HCT116 (cell line): ENCODE data around the gene INTS2. TPM values are rescaled to one million over a fixed set of nuclear protein-coding genes. Genes with fewer than 3 reads are reported as not detected.

Experiments used
- ATAC-seq: fragments of 200-7000 bp; cut with Tn5 transposase; 2 replicates; pipeline ENCODE4 v1.9.1; 2020; ENCODE audit warnings: mild to moderate bottlenecking, moderate library complexity
- BruUV-seq: library from RNA; stranded (reverse); fragments of 400-500 nt; replicated peaks from 2 replicates; lab custom pipeline; 2021; lab: Mats Ljungman, UMichigan
- CTCF ChIA-PET: fragments of 300-600 bp; sonication (Branson Sonifier 250); formaldehyde crosslinking; loops from one replicate; lab custom pipeline; 2021; ENCODE audit warnings: antibody characterized with exemption; lab: Charles Lee
- POLR2A ChIA-PET: fragments of 300-600, 350-600 bp; sonication (Branson Sonifier 250); formaldehyde crosslinking; loops from one replicate; lab custom pipeline; 2021; ENCODE audit warnings: antibody characterized with exemption; lab: Charles Lee
- RAD21 ChIA-PET, 2 experiments: fragments of 300-600 bp; sonication (Branson Sonifier 250); formaldehyde crosslinking; loops; one replicate each; lab custom pipeline; 2023; ENCODE audit warnings: low total read pairs in 2 of 2; ENCODE audit not compliant: uncharacterized antibody in 2 of 2, unreplicated experiment in 2 of 2, low non-redundant PET in 1 of 2; lab: Charles Lee
- DNase-seq: peaks from one replicate; pipeline ENCODE4 v3.0.0-alpha.2; 2010; ENCODE audit warnings: low read depth, low spot score
- H2AFZ ChIP-seq: fragments of 200-600 bp; shearing (Covaris generic), sonication (generic); 2 replicates; pipeline ENCODE4 v1.6.1; 2017; ENCODE audit warnings: low read depth, mixed run types, mixed read lengths, antibody characterized with exemption, low read length; ENCODE audit not compliant: poor library complexity, severe bottlenecking
- H3K27ac ChIP-seq: 2 replicates; pipeline ENCODE4 v1.5.1; 2012; ENCODE audit warnings: low read depth, low read length
- H3K27me3 ChIP-seq: fragments of 200-600 bp; sonication (generic); 2 replicates; pipeline ENCODE4 v1.6.1; 2016; ENCODE audit warnings: mixed run types, low read length, mixed read lengths; ENCODE audit not compliant: insufficient read depth
- H3K36me3 ChIP-seq, 2 experiments: fragments of 200-500 bp in 1 of 2; fragments of 200-600 bp in 1 of 2; sonication (Bioruptor generic) in 1 of 2; sonication (generic) in 1 of 2; 2 replicates each; pipeline versions ENCODE4 v1.5.1 to v1.6.1; 2014 to 2016; ENCODE audit warnings: low read length in 2 of 2, inconsistent platforms in 1 of 2, mixed read lengths in 1 of 2, mixed run types in 1 of 2; ENCODE audit not compliant: insufficient read depth in 2 of 2, control insufficient read depth in 1 of 2
- H3K4me1 ChIP-seq, 2 experiments: fragments of 200-600 bp in 1 of 2; sonication (generic) in 1 of 2; 2 replicates each; pipeline versions ENCODE4 v1.5.1 to v1.6.1; 2012 to 2017; ENCODE audit warnings: low read length in 2 of 2, inconsistent platforms in 1 of 2, mild to moderate bottlenecking in 1 of 2, mixed read lengths in 1 of 2, mixed run types in 1 of 2, moderate library complexity in 1 of 2; ENCODE audit not compliant: insufficient read depth in 2 of 2, control insufficient read depth in 1 of 2
- H3K4me2 ChIP-seq: fragments of 200-600 bp; sonication (generic); 2 replicates; pipeline ENCODE4 v1.6.1; 2017; ENCODE audit warnings: mixed run types, low read length, mixed read lengths
- H3K4me3 ChIP-seq, 2 experiments: fragments of 200-600 bp in 1 of 2; sonication (generic) in 1 of 2; replicated peaks in 1 of 2; 2 replicates each; pipeline ENCODE4 v1.5.1; 2011 to 2016; ENCODE audit warnings: low read length in 2 of 2, control low read depth in 1 of 2, low read depth in 1 of 2, mild to moderate bottlenecking in 1 of 2, mixed read lengths in 1 of 2, mixed run types in 1 of 2
- H3K79me2 ChIP-seq: fragments of 200-600 bp; sonication (generic); 2 replicates; pipeline ENCODE4 v1.6.1; 2017; ENCODE audit warnings: mild to moderate bottlenecking, mixed run types, low read length, moderate library complexity, mixed read lengths; ENCODE audit not compliant: insufficient read depth
- H3K9ac ChIP-seq: fragments of 200-600 bp; sonication (generic); 2 replicates; pipeline ENCODE4 v1.6.1; 2016; ENCODE audit warnings: low read length, mixed read lengths
- H3K9me2 ChIP-seq: fragments of 200-600 bp; sonication (generic), shearing (Covaris generic); 2 replicates; pipeline ENCODE4 v1.6.1; 2017; ENCODE audit warnings: mixed run types, mild to moderate bottlenecking, moderate library complexity; ENCODE audit not compliant: insufficient read depth
- H3K9me3 ChIP-seq, 2 experiments: fragments of 200-500 bp in 1 of 2; fragments of 200-600 bp in 1 of 2; sonication (Bioruptor generic) in 1 of 2; sonication (generic) in 1 of 2; 2 replicates each; pipeline ENCODE4 v1.6.1; 2014 to 2017; ENCODE audit warnings: low read length in 2 of 2, mixed read lengths in 2 of 2, inconsistent platforms in 1 of 2, low read depth in 1 of 2, mild to moderate bottlenecking in 1 of 2, mixed run types in 1 of 2, moderate library complexity in 1 of 2; ENCODE audit not compliant: control insufficient read depth in 1 of 2, insufficient read depth in 1 of 2
- H4K20me1 ChIP-seq: fragments of 200-600 bp; sonication (generic), shearing (Covaris generic); 2 replicates; pipeline ENCODE4 v1.6.1; 2017; ENCODE audit warnings: mixed run types, mild to moderate bottlenecking, moderate library complexity; ENCODE audit not compliant: insufficient read depth
- ATF3 ChIP-seq: IDR thresholded peaks from 2 replicates; pipeline ENCODE4 v1.6.1; 2012
- CEBPB ChIP-seq: IDR thresholded peaks from 2 replicates; pipeline ENCODE4 v1.6.1; 2012; ENCODE audit warnings: low read depth
- EGR1 ChIP-seq: IDR thresholded peaks from 2 replicates; pipeline ENCODE4 v1.6.1; 2012; ENCODE audit warnings: low read depth
- EZH2 ChIP-seq: fragments of 200-600 bp; sonication (generic); IDR thresholded peaks from 2 replicates; pipeline ENCODE4 v1.6.1; 2017; ENCODE audit warnings: antibody characterized with exemption, mixed run types
- EZH2phosphoT487 ChIP-seq: fragments of 200-600 bp; IDR thresholded peaks from 2 replicates; pipeline ENCODE4 v1.6.1; 2018; ENCODE audit warnings: antibody characterized with exemption, borderline replicate concordance
- POLR2A ChIP-seq: IDR thresholded peaks from 2 replicates; pipeline ENCODE4 v1.7.0; 2011; ENCODE audit warnings: borderline replicate concordance; ENCODE audit not compliant: insufficient read depth, insufficient read length; ENCODE audit errors: extremely low read depth
- RAD21 ChIP-seq: IDR thresholded peaks from 2 replicates; pipeline ENCODE4 v1.6.1; 2012; ENCODE audit warnings: low read depth, mild to moderate bottlenecking
- SP1 ChIP-seq: IDR thresholded peaks from 2 replicates; pipeline ENCODE4 v1.6.1; 2012; ENCODE audit warnings: low read depth
- SRF ChIP-seq: IDR thresholded peaks from 2 replicates; pipeline ENCODE4 v1.6.1; 2012; ENCODE audit warnings: low read depth
- TCF7L2 ChIP-seq: IDR thresholded peaks from 2 replicates; pipeline ENCODE4 v1.7.0; 2011; ENCODE audit warnings: borderline replicate concordance, inconsistent platforms; ENCODE audit not compliant: insufficient read depth, insufficient read length; ENCODE audit errors: extremely low read depth
- YY1 ChIP-seq: IDR thresholded peaks from 2 replicates; pipeline ENCODE4 v1.6.1; 2011; ENCODE audit warnings: low read length, low read depth, moderate library complexity, mild to moderate bottlenecking; ENCODE audit not compliant: insufficient replicate concordance; ENCODE audit errors: extremely low read depth
- ZFX ChIP-seq: fragments of 450-650 bp; IDR thresholded peaks from 2 replicates; pipeline ENCODE4 v1.6.1; 2017
- ZNF274 ChIP-seq: fragments of 200-500 bp; sonication (Bioruptor generic); IDR thresholded peaks from 2 replicates; pipeline ENCODE4 v1.6.1; 2014; ENCODE audit warnings: mild to moderate bottlenecking, low read depth, low read length, inconsistent platforms
- intact Hi-C: fragments of 100-400 bp; cut with micrococcal nuclease; formaldehyde crosslinking; loops from 2 replicates; pipeline ENCODE4 v1.10.0; 2022
- total RNA-seq: library from RNA; stranded (reverse); gene quantifications from one replicate; pipeline ENCODE4 v1.2.1, GENCODE V29; 2021; ENCODE audit not compliant: unreplicated experiment
- TF ChIP-seq, protein P1 (sequence below), 3 experiments: fragments of 200-600 bp in 1 of 3; sonication (generic) in 1 of 3; IDR thresholded peaks in 2 of 3; conservative IDR thresholded peaks in 1 of 3; 2 replicates each; pipeline ENCODE4 v1.5.1; 2012 to 2017; ENCODE audit warnings: low read depth in 2 of 3, low read length in 2 of 3, antibody characterized with exemption in 1 of 3, borderline replicate concordance in 1 of 3, control low read depth in 1 of 3, mild to moderate bottlenecking in 1 of 3, mixed read lengths in 1 of 3, mixed run types in 1 of 3, moderate library complexity in 1 of 3; ENCODE audit not compliant: insufficient read depth in 1 of 3
- TF ChIP-seq, protein P2 (sequence below): IDR thresholded peaks from 2 replicates; pipeline ENCODE4 v1.6.1; 2011; ENCODE audit warnings: mild to moderate bottlenecking, low read length, moderate library complexity; ENCODE audit not compliant: insufficient replicate concordance; ENCODE audit errors: extremely low read depth
- TF ChIP-seq, protein P3 (sequence below): IDR thresholded peaks from 2 replicates; pipeline ENCODE4 v1.6.1; 2012

Gene INTS2
- total RNA-seq, 1 experiment from 2014 or later = 40.5 TPM

GRCh38 chr17:61833536-61834193 is 94.1 kb downstream of the INTS2 start (continued):
- TF ChIP-seq, protein P1, sequence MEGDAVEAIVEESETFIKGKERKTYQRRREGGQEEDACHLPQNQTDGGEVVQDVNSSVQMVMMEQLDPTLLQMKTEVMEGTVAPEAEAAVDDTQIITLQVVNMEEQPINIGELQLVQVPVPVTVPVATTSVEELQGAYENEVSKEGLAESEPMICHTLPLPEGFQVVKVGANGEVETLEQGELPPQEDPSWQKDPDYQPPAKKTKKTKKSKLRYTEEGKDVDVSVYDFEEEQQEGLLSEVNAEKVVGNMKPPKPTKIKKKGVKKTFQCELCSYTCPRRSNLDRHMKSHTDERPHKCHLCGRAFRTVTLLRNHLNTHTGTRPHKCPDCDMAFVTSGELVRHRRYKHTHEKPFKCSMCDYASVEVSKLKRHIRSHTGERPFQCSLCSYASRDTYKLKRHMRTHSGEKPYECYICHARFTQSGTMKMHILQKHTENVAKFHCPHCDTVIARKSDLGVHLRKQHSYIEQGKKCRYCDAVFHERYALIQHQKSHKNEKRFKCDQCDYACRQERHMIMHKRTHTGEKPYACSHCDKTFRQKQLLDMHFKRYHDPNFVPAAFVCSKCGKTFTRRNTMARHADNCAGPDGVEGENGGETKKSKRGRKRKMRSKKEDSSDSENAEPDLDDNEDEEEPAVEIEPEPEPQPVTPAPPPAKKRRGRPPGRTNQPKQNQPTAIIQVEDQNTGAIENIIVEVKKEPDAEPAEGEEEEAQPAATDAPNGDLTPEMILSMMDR (IDR thresholded peaks at IDR 0.05 in 2 of 3, conservative IDR thresholded peaks at IDR 0.05 in 1 of 3; ENCODE audit: borderline replicate concordance in 1 of 3, insufficient read depth in 1 of 3, low read depth in 2 of 3, low read length in 2 of 3) = no peak
- TF ChIP-seq POLR2A (no peak), SP1 (no peak)

GRCh38 chr17:61832463-61832862 is 95.3 kb downstream of the INTS2 start:
- no TSS peak for BruUV-seq
- CTCF ChIA-PET = interaction anchor here (2.9 kb wide), 1 partner anchor 197 kb away, joined by 14 read pairs; no protein-coding TSS in a partner anchor

More at GRCh38 chr17:61832463-61832862, 95.3 kb downstream of the INTS2 start:
- Histone ChIP-seq H3K9ac (no peak overlapping the region), H3K9me3 (peaks cover 0 to 4% of the 10 kb centered on the region in 2 experiments; a peak in 1 of 4 replicates), H3K4me1 (peaks cover 17 to 21% of the 10 kb centered on the region in 2 experiments), H3K9me2 (no peaks in the 10 kb centered on the region), H3K27me3 (no peaks in the 10 kb centered on the region), H3K79me2 (peaks cover 7% of the 10 kb centered on the region; the same call in 1 of the 2 replicates), H3K27ac (no peak overlapping the region), H4K20me1 (no peaks in the 10 kb centered on the region), H3K4me3 (no peak overlapping the region), H3K36me3 (peaks cover 0 to 14% of the 10 kb centered on the region in 2 experiments; a peak in 2 of 4 replicates), H3K4me2 (no peak overlapping the region)
- ATAC-seq (no peak), DNase-seq (no peak)
- intact Hi-C loops = loop anchor here (10.0 kb wide), 2 partner anchors 828 to 1108 kb away; no protein-coding TSS in a partner anchor
- ChIA-PET POLR2A (no interaction called here), RAD21 (no interaction called here)
- TF ChIP-seq SRF (no peak), EZH2phosphoT487 (no peak), YY1 (no peak), SP1 (no peak), EGR1 (no peak), ATF3 (no peak), ZNF274 (no peak), TCF7L2 (no peak), ZFX (no peak), CEBPB (no peak), RAD21 (no peak), EZH2 (no peak), POLR2A (no peak)
- TF ChIP-seq, protein P2, sequence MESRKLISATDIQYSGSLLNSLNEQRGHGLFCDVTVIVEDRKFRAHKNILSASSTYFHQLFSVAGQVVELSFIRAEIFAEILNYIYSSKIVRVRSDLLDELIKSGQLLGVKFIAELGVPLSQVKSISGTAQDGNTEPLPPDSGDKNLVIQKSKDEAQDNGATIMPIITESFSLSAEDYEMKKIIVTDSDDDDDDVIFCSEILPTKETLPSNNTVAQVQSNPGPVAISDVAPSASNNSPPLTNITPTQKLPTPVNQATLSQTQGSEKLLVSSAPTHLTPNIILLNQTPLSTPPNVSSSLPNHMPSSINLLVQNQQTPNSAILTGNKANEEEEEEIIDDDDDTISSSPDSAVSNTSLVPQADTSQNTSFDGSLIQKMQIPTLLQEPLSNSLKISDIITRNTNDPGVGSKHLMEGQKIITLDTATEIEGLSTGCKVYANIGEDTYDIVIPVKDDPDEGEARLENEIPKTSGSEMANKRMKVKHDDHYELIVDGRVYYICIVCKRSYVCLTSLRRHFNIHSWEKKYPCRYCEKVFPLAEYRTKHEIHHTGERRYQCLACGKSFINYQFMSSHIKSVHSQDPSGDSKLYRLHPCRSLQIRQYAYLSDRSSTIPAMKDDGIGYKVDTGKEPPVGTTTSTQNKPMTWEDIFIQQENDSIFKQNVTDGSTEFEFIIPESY = no peak
- TF ChIP-seq, protein P3, sequence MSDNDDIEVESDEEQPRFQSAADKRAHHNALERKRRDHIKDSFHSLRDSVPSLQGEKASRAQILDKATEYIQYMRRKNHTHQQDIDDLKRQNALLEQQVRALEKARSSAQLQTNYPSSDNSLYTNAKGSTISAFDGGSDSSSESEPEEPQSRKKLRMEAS = no peak
- TF ChIP-seq, protein P1 (IDR thresholded peaks at IDR 0.05 in 2 of 3, conservative IDR thresholded peaks at IDR 0.05 in 1 of 3; ENCODE audit: borderline replicate concordance in 1 of 3, insufficient read depth in 1 of 3, low read depth in 2 of 3, low read length in 2 of 3) = no peak
- TF ChIP-seq, all 23 proteins: peak for 0
- no peak overlapping the region for H2AFZ ChIP-seq
